Spleen (tissue), 7 donors: Measurements from ENCODE around the gene TTC23.

Experiments
- POLR2A ChIP-seq, 3 donors: fragments of 450-650 bp; IDR thresholded peaks; one replicate each; pipeline ENCODE4 v1.5.1; 2017; ENCODE audit warnings: antibody characterized with exemption in 3 of 3, mild to moderate bottlenecking in 1 of 3
- POLR2AphosphoS5 ChIP-seq, 3 donors: sonication (generic); formaldehyde crosslinking; IDR thresholded peaks; one replicate each; pipeline ENCODE4 v1.5.1; 2017; ENCODE audit warnings: antibody characterized with exemption in 3 of 3
- TF ChIP-seq, protein P1 (sequence below), 11 experiments: fragments of 200-600 bp in 7 of 11; fragments of 450-650 bp in 4 of 11; sonication (generic) in 4 of 11; IDR thresholded peaks in 8 of 11; conservative IDR thresholded peaks in 3 of 11; 1 replicate in 7 of 11; 2 replicates in 4 of 11; pipeline versions ENCODE4 v1.4.0 to v1.8.0; 2016 to 2021; ENCODE audit warnings: antibody characterized with exemption in 11 of 11, inconsistent platforms in 4 of 11, mild to moderate bottlenecking in 1 of 11
- donor health status: DM: no; HTN: no; CAD: no; lungs with moderate emphysema.
- donor health status: DM: no; HTN: no; CAD: no.
- donor health status: DM: no; HTN: no; CAD: no.

DNA sequence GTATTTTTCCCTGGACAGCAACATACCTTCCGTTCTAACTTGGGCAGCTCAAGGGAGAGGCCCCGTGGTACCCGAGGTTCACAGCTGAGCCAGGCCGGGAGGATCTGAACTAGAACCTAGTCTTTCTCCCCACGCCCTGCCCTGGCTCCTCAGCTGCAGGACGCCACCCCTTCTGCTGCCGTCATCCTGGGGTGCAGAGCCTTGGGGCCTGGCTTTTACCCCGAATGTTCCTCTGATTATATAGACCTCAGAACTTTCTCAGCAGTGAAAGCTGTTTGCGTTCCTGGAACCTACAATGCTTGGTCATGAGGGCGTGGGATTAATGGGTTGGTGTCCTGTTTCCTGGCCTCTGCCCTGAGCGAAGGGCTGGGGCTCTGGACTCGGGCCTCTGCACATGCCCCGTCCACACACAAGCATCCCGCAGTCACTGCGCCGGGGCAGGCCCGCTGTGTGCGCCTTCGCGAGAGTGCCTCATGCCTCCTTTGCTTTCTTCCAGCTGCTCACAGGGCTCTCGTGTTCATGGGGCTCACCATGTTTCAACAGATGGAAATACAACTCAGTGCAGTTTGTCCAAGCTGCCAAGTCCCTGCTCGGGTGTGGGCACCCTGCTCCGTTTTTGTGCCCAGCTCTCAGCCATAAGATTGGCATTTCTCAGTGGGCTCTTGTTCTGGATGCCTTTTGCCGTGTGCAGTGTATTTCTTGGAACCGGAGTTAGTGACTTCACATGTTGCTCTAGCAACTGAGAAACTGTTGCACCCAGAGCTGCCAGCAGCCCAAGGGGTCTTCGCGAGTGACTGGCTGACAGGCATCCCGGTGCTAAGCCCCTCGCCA lies 124.1 kb downstream of the TTC23 start:
- TF ChIP-seq, protein P1, sequence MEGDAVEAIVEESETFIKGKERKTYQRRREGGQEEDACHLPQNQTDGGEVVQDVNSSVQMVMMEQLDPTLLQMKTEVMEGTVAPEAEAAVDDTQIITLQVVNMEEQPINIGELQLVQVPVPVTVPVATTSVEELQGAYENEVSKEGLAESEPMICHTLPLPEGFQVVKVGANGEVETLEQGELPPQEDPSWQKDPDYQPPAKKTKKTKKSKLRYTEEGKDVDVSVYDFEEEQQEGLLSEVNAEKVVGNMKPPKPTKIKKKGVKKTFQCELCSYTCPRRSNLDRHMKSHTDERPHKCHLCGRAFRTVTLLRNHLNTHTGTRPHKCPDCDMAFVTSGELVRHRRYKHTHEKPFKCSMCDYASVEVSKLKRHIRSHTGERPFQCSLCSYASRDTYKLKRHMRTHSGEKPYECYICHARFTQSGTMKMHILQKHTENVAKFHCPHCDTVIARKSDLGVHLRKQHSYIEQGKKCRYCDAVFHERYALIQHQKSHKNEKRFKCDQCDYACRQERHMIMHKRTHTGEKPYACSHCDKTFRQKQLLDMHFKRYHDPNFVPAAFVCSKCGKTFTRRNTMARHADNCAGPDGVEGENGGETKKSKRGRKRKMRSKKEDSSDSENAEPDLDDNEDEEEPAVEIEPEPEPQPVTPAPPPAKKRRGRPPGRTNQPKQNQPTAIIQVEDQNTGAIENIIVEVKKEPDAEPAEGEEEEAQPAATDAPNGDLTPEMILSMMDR (IDR thresholded peaks at IDR 0.05 in 8 of 11, conservative IDR thresholded peaks at IDR 0.05 in 3 of 11): no peak
- TF ChIP-seq POLR2A (IDR thresholded peaks at IDR 0.05) (no peak), POLR2AphosphoS5 (IDR thresholded peaks at IDR 0.05) (no peak)
